SK-N-SH (cell line): ENCODE data around the gene YIF1B. TPM values are rescaled to one million over a fixed set of nuclear protein-coding genes. Genes with fewer than 3 reads are reported as not detected.

ENCODE experiments used
- CTCF ChIA-PET: fragments of 300-600, 350-600 bp; formaldehyde crosslinking; extraction: SDS; loops from one replicate; lab custom pipeline; 2021; lab: Yijun Ruan, JAX
- POLR2A ChIA-PET: fragments of 350-600 bp; sonication (Branson Sonifier 250); formaldehyde crosslinking; extraction: SDS; loops from one replicate; lab custom pipeline; 2020; ENCODE audit warnings: antibody characterized with exemption, inconsistent platforms; lab: Yijun Ruan, JAX
- DNase-seq: peaks from one replicate; pipeline ENCODE4 v3.0.0; 2012
- H2AFZ ChIP-seq: fragments of 200-600 bp; sonication (generic); 2 replicates; pipeline ENCODE4 v1.8.1; 2016; ENCODE audit warnings: antibody characterized with exemption, mild to moderate bottlenecking, low read depth
- H3F3A ChIP-seq: fragments of 200-600 bp; sonication (generic); replicated peaks from 2 replicates; pipeline ENCODE3; 2016; ENCODE audit warnings: antibody characterized with exemption, mild to moderate bottlenecking; ENCODE audit not compliant: insufficient read depth
- H3K27ac ChIP-seq, 2 experiments: fragments of 200-500 bp in 1 of 2; fragments of 200-600 bp in 1 of 2; sonication (Bioruptor generic) in 1 of 2; sonication (generic), shearing (Covaris generic) in 1 of 2; 2 replicates each; pipeline versions ENCODE4 v1.5.1 to v1.6.1; 2014 to 2016; ENCODE audit warnings: low read depth in 2 of 2, inconsistent platforms in 1 of 2, low read length in 1 of 2, mild to moderate bottlenecking in 1 of 2, mixed read lengths in 1 of 2
- H3K27me3 ChIP-seq: fragments of 200-600 bp; sonication (generic), shearing (Covaris generic); 2 replicates; pipeline ENCODE4 v1.6.1; 2016; ENCODE audit warnings: mixed run types; ENCODE audit not compliant: insufficient read depth
- H3K36me3 ChIP-seq, 2 experiments: fragments of 200-500 bp in 1 of 2; fragments of 200-600 bp in 1 of 2; sonication (Bioruptor generic) in 1 of 2; sonication (generic) in 1 of 2; replicated peaks in 1 of 2; 2 replicates each; pipeline versions ENCODE3 to v1.5.1; 2014 to 2016; ENCODE audit warnings: low read length in 1 of 2, mild to moderate bottlenecking in 1 of 2; ENCODE audit not compliant: insufficient read depth in 2 of 2, control insufficient read depth in 1 of 2
- H3K4me1 ChIP-seq, 2 experiments: fragments of 200-500 bp in 1 of 2; fragments of 200-600 bp in 1 of 2; sonication (Bioruptor generic) in 1 of 2; sonication (generic), shearing (Covaris generic) in 1 of 2; 2 replicates each; pipeline versions ENCODE4 v1.5.1 to v1.6.1; 2014 to 2016; ENCODE audit warnings: low read depth in 1 of 2, low read length in 1 of 2, mixed run types in 1 of 2; ENCODE audit not compliant: insufficient read depth in 2 of 2, control insufficient read depth in 1 of 2
- H3K4me2 ChIP-seq: fragments of 200-600 bp; sonication (generic), shearing (Covaris generic); 2 replicates; pipeline ENCODE4 v1.6.1; 2017; ENCODE audit warnings: mixed run types
- H3K4me3 ChIP-seq, 2 experiments: fragments of 200-500 bp in 1 of 2; fragments of 200-600 bp in 1 of 2; sonication (Bioruptor generic) in 1 of 2; sonication (generic), shearing (Covaris generic) in 1 of 2; 2 replicates each; pipeline versions ENCODE4 v1.5.1 to v1.8.1; 2014 to 2016; ENCODE audit warnings: low read depth in 2 of 2, inconsistent platforms in 1 of 2, low read length in 1 of 2, mild to moderate bottlenecking in 1 of 2, mixed read lengths in 1 of 2, moderate library complexity in 1 of 2
- H3K79me2 ChIP-seq: fragments of 200-600 bp; sonication (generic); 2 replicates; pipeline ENCODE4 v1.8.1; 2017; ENCODE audit warnings: mild to moderate bottlenecking; ENCODE audit not compliant: insufficient read depth
- H3K9ac ChIP-seq: fragments of 200-600 bp; sonication (generic); 2 replicates; pipeline ENCODE4 v1.6.1; 2017; ENCODE audit warnings: mixed run types
- H3K9me2 ChIP-seq: fragments of 200-600 bp; sonication (generic); 2 replicates; pipeline ENCODE4 v1.6.1; 2017; ENCODE audit warnings: mixed run types
- H3K9me3 ChIP-seq: fragments of 200-600 bp; sonication (generic); 2 replicates; pipeline ENCODE4 v1.6.1; 2017; ENCODE audit warnings: mixed run types, mild to moderate bottlenecking, moderate library complexity
- H4K20me1 ChIP-seq: fragments of 200-600 bp; sonication (generic); 2 replicates; pipeline ENCODE4 v1.6.1; 2017; ENCODE audit warnings: mild to moderate bottlenecking, mixed run types; ENCODE audit not compliant: insufficient read depth
- EP300 ChIP-seq, 2 experiments: IDR thresholded peaks; 2 replicates each; pipeline versions ENCODE4 v1.4.0 to v1.6.1; 2012; ENCODE audit warnings: borderline replicate concordance in 1 of 2, low read depth in 1 of 2, low read length in 1 of 2
- EZH2phosphoT487 ChIP-seq: fragments of 200-600 bp; sonication (generic); IDR thresholded peaks from 2 replicates; pipeline ENCODE4 v1.6.1; 2017; ENCODE audit warnings: low read depth, mixed run types, mild to moderate bottlenecking, antibody characterized with exemption, moderate library complexity, borderline replicate concordance
- FOSL2 ChIP-seq: IDR thresholded peaks from 2 replicates; pipeline ENCODE4 v1.4.0; 2012; ENCODE audit warnings: low read depth, mild to moderate bottlenecking, moderate library complexity, borderline replicate concordance
- GATA2 ChIP-seq: sonication (generic); formaldehyde crosslinking; IDR thresholded peaks from 2 replicates; pipeline ENCODE4 v1.5.0; 2020; ENCODE audit warnings: mild to moderate bottlenecking, missing genetic modification reagents
- JUND ChIP-seq: IDR thresholded peaks from 2 replicates; pipeline ENCODE4 v1.4.0; 2012
- MXI1 ChIP-seq: IDR thresholded peaks from 2 replicates; pipeline ENCODE4 v1.6.1; 2012; ENCODE audit warnings: mild to moderate bottlenecking, low read depth, low read length, improper control_type of control experiment
- NRF1 ChIP-seq: IDR thresholded peaks from 2 replicates; pipeline ENCODE4 v1.6.1; 2012; ENCODE audit warnings: low read depth, mild to moderate bottlenecking, low read length
- POLR2AphosphoS5 ChIP-seq: IDR thresholded peaks from 2 replicates; pipeline ENCODE4 v1.6.1; 2012; ENCODE audit warnings: low read depth, low read length
- RCOR1 ChIP-seq: fragments of 150-350 bp; IDR thresholded peaks from 2 replicates; pipeline ENCODE4 v1.6.1; 2017; ENCODE audit warnings: antibody characterized with exemption, low read length
- RFX5 ChIP-seq: IDR thresholded peaks from 2 replicates; pipeline ENCODE4 v1.6.1; 2012; ENCODE audit warnings: mild to moderate bottlenecking, improper control_type of control experiment, low read length
- RXRA ChIP-seq: IDR thresholded peaks from 2 replicates; pipeline ENCODE4 v1.4.0; 2012; ENCODE audit warnings: low read depth, mild to moderate bottlenecking, borderline replicate concordance
- TCF12 ChIP-seq: IDR thresholded peaks from 2 replicates; pipeline ENCODE4 v1.4.0; 2012
- TEAD4 ChIP-seq: IDR thresholded peaks from 2 replicates; pipeline ENCODE4 v1.4.0; 2012; ENCODE audit warnings: mild to moderate bottlenecking, borderline replicate concordance; ENCODE audit not compliant: insufficient read depth
- YY1 ChIP-seq: IDR thresholded peaks from 2 replicates; pipeline ENCODE4 v1.4.0; 2012; ENCODE audit warnings: low read depth, mild to moderate bottlenecking
- WGBS: methylation state at CpG from one replicate; pipeline ENCODE4 v1.1.6; 2017; ENCODE audit warnings: low lambda C conversion rate; 5-methylcytosine and 5-hydroxymethylcytosine counted together
- polyA plus RNA-seq, 3 experiments: library from polyadenylated mRNA; depleted of rRNA; stranded (reverse); fragments of >200 nt; gene quantifications; 2 replicates each; pipeline ENCODE4 v1.2.3, GENCODE V29; 2012
- TF ChIP-seq, protein P1 (sequence below): fragments of 200-600 bp; sonication (generic); IDR thresholded peaks from 2 replicates; pipeline ENCODE4 v1.6.1; 2017; ENCODE audit warnings: antibody characterized with exemption, mild to moderate bottlenecking, moderate library complexity
- TF ChIP-seq, protein P2 (sequence below): IDR thresholded peaks from 2 replicates; pipeline ENCODE4 v1.4.0; 2012; ENCODE audit warnings: low read depth
- TF ChIP-seq, protein P3 (sequence below): IDR thresholded peaks from 2 replicates; pipeline ENCODE4 v1.6.1; 2012; ENCODE audit warnings: mild to moderate bottlenecking, low read depth, low read length, moderate library complexity
- TF ChIP-seq, protein P4 (sequence below): fragments of 150-350 bp; IDR thresholded peaks from 2 replicates; pipeline ENCODE4 v1.6.1; 2017; ENCODE audit warnings: antibody characterized with exemption, low read length, low read depth, borderline replicate concordance

YIF1B gene
- polyA plus RNA-seq, 1 of the 3 experiments (the other 2 are of a cell fraction) = 121 TPM

DNA sequence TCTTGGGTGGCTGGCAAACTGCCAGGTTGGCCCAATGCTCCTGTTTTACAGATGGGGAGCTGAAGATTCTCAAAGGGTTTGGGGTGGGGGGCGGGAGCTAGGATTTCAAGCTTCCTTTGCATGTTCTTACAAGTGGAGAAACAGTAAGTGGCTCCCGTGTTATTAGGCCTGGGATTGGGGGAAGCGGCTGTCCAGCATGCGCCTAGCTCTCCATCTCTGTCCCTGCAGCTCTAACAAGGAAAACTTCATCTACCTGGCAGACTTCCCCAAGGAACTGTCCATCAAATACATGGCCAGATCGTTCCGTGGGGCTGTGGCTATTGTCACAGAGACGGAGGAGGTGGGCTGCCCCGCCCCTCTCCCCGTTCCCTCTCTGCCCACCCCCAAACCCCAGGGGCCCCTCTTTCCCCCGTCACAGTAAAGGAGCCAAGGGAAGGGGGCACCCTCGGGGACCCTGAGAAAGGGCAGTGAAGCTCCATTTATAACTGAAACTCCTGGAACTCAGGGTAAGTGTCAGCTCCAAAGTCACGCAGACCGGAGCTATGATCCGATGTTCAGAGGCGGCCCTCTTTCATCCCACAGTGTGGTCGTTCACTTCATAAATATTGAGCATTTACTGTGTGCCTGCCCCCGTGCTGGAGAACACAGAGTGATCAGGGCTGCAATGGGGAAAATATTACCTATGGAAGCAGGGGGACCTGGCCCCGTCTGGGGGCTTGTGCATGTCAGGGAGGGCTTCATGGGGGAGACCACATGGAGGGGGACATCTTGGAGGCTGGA, 43.7 kb upstream of the YIF1B start:
- H3K9ac ChIP-seq = no peak overlapping the region
- H3K27ac ChIP-seq = no peak overlapping the region
- WGBS = 18% methylated on average over 14 of the region's 18 CpGs
- H4K20me1 ChIP-seq = no peaks in the 10 kb centered on the region
- peaks cover 41% of the 10 kb centered on the region for H3K27me3 ChIP-seq
- peaks cover 6% of the 10 kb centered on the region for H3F3A ChIP-seq
- CTCF ChIA-PET = interaction anchor here (0.9 to 2.4 kb wide), 3 partner anchors 23 to 457 kb away, joined by 4 to 6 read pairs (median 4); partner anchors contain the start of gene CATSPERG
- POLR2A ChIA-PET = interaction anchor here (2.1 kb wide), 1 partner anchor 29 kb away, joined by 7 read pairs; the partner anchor contains the start of genes GGN and SPRED3
- no peak overlapping the region for H3K4me3 ChIP-seq
- peaks cover 0 to 10% of the 10 kb centered on the region in 2 experiments; a peak in 1 of 4 replicates for H3K4me1 ChIP-seq
- no peaks in the 10 kb centered on the region for H3K9me2 ChIP-seq
- TF ChIP-seq EP300 (IDR thresholded peaks at IDR 0.05; ENCODE audit: borderline replicate concordance in 1 of 2, low read depth in 1 of 2, low read length in 1 of 2) (no peak), TCF12 (no peak), POLR2AphosphoS5 (no peak), JUND (no peak), RXRA (no peak), NRF1 (no peak)
- TF ChIP-seq, protein P1, sequence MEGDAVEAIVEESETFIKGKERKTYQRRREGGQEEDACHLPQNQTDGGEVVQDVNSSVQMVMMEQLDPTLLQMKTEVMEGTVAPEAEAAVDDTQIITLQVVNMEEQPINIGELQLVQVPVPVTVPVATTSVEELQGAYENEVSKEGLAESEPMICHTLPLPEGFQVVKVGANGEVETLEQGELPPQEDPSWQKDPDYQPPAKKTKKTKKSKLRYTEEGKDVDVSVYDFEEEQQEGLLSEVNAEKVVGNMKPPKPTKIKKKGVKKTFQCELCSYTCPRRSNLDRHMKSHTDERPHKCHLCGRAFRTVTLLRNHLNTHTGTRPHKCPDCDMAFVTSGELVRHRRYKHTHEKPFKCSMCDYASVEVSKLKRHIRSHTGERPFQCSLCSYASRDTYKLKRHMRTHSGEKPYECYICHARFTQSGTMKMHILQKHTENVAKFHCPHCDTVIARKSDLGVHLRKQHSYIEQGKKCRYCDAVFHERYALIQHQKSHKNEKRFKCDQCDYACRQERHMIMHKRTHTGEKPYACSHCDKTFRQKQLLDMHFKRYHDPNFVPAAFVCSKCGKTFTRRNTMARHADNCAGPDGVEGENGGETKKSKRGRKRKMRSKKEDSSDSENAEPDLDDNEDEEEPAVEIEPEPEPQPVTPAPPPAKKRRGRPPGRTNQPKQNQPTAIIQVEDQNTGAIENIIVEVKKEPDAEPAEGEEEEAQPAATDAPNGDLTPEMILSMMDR = no peak
- TF ChIP-seq, protein P2, sequence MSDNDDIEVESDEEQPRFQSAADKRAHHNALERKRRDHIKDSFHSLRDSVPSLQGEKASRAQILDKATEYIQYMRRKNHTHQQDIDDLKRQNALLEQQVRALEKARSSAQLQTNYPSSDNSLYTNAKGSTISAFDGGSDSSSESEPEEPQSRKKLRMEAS = no peak
- no peaks in the 10 kb centered on the region for H3K9me3 ChIP-seq
- H2AFZ ChIP-seq = no peak overlapping the region
- no peaks in the 10 kb centered on the region for H3K36me3 ChIP-seq
- no peak overlapping the region for H3K4me2 ChIP-seq
- DNase-seq = no peak
- H3K79me2 ChIP-seq = no peaks in the 10 kb centered on the region

DNA sequence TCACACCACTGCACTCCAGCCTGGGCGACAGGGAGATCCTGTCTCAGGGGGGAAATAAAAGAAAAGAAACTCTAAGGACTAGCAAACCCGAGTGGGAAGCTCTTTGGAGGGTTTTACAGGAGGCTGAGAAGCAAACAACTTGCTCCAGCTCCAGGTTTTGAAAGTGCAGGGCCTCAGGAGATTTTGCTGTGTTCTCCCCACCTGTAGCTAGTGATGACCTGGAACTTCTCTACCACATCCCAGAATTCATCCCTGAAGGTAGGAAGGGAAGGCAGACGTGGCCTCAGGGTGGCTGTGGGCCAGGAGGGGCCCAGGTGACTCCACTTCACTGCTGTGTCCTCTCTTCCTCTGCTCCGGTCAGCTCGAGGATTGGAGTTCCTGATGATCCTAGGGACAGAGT, 42.3 kb upstream of the YIF1B start:
- no peak for TF ChIP-seq MXI1
- TF ChIP-seq, protein P3, sequence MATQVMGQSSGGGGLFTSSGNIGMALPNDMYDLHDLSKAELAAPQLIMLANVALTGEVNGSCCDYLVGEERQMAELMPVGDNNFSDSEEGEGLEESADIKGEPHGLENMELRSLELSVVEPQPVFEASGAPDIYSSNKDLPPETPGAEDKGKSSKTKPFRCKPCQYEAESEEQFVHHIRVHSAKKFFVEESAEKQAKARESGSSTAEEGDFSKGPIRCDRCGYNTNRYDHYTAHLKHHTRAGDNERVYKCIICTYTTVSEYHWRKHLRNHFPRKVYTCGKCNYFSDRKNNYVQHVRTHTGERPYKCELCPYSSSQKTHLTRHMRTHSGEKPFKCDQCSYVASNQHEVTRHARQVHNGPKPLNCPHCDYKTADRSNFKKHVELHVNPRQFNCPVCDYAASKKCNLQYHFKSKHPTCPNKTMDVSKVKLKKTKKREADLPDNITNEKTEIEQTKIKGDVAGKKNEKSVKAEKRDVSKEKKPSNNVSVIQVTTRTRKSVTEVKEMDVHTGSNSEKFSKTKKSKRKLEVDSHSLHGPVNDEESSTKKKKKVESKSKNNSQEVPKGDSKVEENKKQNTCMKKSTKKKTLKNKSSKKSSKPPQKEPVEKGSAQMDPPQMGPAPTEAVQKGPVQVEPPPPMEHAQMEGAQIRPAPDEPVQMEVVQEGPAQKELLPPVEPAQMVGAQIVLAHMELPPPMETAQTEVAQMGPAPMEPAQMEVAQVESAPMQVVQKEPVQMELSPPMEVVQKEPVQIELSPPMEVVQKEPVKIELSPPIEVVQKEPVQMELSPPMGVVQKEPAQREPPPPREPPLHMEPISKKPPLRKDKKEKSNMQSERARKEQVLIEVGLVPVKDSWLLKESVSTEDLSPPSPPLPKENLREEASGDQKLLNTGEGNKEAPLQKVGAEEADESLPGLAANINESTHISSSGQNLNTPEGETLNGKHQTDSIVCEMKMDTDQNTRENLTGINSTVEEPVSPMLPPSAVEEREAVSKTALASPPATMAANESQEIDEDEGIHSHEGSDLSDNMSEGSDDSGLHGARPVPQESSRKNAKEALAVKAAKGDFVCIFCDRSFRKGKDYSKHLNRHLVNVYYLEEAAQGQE = no peak
- TF ChIP-seq, protein P4, sequence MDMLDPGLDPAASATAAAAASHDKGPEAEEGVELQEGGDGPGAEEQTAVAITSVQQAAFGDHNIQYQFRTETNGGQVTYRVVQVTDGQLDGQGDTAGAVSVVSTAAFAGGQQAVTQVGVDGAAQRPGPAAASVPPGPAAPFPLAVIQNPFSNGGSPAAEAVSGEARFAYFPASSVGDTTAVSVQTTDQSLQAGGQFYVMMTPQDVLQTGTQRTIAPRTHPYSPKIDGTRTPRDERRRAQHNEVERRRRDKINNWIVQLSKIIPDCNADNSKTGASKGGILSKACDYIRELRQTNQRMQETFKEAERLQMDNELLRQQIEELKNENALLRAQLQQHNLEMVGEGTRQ = no peak
- TF ChIP-seq RFX5 = no peak
- no peak for TF ChIP-seq JUND
- TF ChIP-seq FOSL2 = no peak
- TF ChIP-seq GATA2 (CRISPR knock-in tag) = no peak
- no peak for TF ChIP-seq YY1
- no peak for TF ChIP-seq EZH2phosphoT487
- no peak for TF ChIP-seq RXRA
- no peak for TF ChIP-seq TEAD4
- TF ChIP-seq RCOR1 = no peak
- CTCF ChIA-PET = interaction anchor here (1.7 to 2.4 kb wide), 2 partner anchors 22 to 460 kb away, joined by 4 to 6 read pairs; partner anchors contain the start of gene CATSPERG
- Histone ChIP-seq H3K4me2 (no peak overlapping the region), H3K9me2 (no peaks in the 10 kb centered on the region), H2AFZ (no peak overlapping the region), H3F3A (peaks cover 6% of the 10 kb centered on the region), H4K20me1 (no peaks in the 10 kb centered on the region), H3K9me3 (no peaks in the 10 kb centered on the region), H3K9ac (no peak overlapping the region), H3K27me3 (peaks cover 41% of the 10 kb centered on the region), H3K4me3 (no peak overlapping the region), H3K4me1 (peaks cover 0 to 10% of the 10 kb centered on the region in 2 experiments; a peak in 1 of 4 replicates), H3K79me2 (no peaks in the 10 kb centered on the region), H3K27ac (no peak overlapping the region), H3K36me3 (no peaks in the 10 kb centered on the region)
- POLR2A ChIA-PET = interaction anchor here (1.4 kb wide), 1 partner anchor 16 kb away, joined by 4 read pairs; the partner anchor contains the start of gene PSMD8
- no peak for DNase-seq
- 53% methylated on average over 5 of the region's 5 CpGs for WGBS
